HG02623 (cell line): Measurements from ENCODE around the gene TSPAN5.

Source experiments
- ATAC-seq: cut with Tn5 transposase; IDR thresholded peaks from one replicate; pipeline ENCODE4 v1.9.1; 2021; ENCODE audit warnings: moderate library complexity; ENCODE audit not compliant: unreplicated experiment

The TSPAN5 gene

DNA sequence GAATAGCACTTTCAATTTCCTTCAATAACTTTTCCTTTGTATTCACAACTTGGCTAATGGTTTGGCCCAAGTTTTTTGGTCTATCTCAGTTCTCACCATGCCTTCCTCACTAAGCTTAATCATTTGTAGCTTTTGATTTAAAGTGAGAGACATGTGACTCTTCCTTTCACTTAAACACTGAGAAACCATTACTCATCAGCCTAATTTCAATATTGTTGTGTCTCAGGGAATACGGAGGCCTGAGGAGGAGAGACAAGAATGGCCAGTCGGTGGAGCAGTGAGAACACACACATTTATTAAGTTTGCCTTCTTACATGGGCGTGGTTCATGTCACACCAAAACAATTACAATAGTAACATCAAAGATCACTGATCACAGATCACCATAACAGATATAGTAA lies 56.7 kb downstream of the TSPAN5 start:
- no peak for ATAC-seq

DNA sequence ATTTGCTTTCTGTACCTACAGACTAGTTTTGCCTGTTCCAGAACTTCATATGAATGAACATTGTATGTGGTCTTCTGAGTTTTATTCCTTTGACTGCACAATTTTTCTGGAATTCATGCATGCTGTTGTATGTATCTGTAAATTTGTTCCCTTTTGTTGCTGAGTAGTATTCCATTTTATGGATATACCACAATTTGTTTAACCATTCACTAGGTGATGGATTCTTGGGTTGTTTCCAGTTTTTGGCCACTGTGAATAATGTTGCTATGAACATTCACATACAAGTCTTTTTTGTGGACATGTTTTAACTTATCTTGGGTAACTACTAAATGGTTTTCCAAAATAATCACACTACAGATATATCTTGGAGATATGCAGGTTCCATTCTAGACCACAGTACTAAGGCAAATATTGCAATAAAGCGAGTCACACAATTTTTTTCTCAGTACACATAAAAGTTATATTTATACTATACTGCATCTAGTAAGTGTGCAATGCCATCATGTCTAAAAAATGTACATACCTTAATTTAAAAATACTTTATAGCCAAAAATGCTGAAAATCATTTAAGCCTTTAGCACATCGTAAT lies 58.7 kb downstream of the TSPAN5 start:
- no peak for ATAC-seq

DNA sequence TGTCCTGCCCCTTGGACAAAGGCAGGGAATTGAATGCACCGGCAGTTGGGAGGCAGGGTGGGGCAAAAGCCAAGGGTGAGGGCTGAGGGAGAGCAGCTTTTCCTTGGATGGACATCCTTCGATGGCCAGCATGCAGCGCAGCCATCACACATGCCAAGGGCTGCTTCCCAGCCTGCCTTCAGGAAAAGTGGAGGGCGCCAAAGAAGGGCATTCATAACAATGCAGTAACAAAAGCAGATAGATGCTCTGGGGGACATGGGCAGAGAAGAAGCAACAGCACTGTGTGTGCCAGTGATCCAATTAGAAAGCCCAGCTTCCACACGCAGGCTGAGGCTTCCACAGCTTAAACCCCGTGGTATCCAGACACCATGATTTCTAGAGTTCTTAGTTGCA lies 71.5 kb downstream of the TSPAN5 start:
- no peak for ATAC-seq

DNA sequence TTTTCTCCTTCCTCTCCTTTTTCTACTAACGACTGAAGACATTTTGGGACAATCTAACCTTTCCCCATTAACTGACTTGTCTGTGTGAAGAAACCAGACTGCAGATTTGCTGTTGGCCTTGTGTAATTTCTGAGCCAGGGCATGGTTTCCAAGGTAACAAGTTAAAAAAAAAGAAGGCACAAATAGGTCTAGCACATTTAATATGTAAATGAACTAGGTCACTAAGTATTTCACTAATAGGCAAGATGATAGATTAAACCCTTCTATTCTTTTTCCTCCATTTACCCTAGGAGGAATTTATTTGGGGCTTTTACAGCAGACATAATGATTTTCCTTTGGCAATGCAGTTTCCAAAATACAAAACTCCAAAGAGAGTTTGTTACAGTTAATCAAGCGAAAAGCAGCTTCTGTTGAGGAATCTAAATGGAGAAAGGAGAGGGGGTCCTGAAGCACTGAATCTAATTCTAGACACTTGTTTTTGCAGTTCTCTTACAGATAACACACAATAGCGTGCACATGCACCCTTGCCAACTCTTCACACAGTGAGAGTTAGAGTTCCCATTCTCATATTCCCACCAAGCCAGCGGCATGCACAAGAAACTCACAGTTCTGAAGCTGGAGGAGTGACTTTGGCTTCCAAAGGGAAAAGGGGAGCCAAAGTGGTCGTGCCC lies 72.0 kb downstream of the TSPAN5 start:
- no peak for ATAC-seq

DNA sequence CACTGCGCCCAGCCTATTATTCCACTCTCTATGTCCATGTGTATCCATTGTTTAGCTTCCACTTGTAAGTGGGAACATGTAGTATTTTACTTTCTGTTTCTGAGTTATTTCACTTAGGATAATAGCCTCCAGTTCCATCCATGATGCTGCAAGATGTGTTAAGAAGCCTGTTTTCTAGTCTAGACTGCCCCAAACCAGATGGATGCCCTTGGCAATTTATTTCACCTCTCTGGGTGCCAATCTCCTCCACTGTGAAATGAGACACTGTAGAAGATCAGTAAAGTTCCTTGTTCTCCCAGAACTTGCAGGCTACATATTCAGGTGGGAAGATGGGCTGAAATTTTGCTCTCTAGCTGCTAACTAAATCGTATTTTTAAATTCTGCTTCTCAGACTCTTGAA lies 72.8 kb downstream of the TSPAN5 start:
- no peak for ATAC-seq

DNA sequence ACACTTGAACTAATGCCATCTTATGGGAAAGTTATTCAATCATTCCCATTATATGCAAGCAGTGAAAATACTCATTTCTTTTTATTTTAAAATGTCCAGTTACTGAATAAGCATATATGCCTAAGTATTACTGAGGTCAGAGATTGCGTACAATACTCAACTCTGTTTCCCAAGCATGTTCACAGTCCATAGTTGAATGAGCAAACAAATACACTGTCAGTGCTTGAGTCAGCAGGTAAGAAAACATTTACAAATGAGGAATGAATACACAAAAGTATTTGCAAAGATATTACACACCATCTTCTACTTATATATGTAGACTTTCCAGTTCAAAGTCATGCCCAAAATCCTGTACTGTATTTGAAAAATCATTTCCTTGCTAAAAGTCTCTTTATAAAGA lies 74.1 kb downstream of the TSPAN5 start:
- no peak for ATAC-seq

DNA sequence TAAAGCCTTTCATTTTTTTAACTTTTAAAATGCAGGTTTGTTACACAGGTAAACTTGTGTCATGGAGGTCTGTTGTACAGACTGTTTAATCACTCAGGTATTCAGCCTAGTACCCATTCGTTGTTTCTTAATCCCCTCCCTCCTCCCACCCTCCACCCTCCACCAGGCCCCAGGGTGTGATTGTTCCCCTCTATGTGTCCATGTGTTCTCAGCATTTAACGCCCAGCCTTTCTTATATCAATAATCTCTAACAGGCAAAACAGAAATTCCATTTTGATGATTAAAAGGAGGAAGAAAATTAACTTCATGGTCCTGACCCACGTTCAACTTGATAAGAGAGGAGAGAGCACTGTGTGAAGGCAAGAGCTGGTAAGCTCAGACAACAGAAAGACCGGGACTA lies 75.1 kb downstream of the TSPAN5 start:
- ATAC-seq, result no peak

DNA sequence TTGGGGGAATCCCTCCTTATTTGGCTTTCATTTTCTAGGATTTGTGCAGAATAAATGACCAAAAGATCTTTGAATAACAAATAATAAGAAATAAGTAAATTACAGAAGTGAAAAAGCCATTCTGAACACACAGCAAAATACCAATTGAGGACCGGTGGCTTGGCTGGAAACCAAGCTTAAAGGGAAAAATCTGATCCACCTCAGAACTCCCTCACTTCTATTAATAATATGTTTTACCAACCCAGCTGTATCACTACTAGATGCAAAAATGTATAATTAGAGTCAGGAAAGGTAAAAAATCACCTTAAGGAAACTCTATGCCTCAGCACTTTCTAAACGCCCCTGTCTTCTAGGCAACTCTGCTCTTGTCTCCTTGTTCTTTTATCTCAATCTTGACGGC lies 77.3 kb downstream of the TSPAN5 start:
- no peak for ATAC-seq

DNA sequence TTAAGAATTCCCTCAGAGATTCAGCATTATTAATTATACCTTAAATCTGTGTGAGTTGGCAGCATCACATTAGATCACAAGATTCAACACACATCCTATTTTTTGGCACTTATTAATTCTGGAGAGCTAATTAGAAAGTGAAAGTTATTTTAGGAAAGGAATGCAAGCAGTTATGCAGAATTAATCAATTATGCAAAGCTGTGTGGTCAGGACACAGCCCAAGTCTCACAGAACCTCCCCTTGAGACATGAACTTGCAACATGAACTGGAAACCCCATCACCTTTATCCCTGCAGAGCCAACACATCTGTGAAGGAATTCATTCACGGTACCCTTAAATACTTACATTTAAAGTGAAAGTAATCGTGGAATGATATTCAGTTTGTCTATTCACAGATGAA lies 80.5 kb downstream of the TSPAN5 start:
- ATAC-seq, result no peak

DNA sequence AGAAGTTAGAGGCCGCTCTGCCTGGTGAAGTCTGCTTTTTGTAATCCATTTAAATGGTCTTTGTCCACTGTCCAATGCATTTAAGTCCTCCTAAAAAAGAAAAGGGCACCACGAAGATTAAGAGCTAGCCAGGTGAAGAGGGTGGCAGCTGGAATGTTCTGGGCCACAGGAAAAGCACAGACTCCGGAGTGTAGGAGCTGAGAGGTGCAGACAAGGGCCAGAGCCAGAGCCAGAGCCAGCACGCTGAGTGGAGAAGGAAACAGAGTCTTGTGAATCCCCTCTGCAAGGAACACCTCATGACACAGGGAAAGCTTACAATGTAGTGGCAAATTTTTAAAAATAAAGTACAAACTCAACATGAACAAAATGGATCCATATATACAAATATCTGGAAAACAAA lies 83.6 kb downstream of the TSPAN5 start:
- ATAC-seq, result no peak

DNA sequence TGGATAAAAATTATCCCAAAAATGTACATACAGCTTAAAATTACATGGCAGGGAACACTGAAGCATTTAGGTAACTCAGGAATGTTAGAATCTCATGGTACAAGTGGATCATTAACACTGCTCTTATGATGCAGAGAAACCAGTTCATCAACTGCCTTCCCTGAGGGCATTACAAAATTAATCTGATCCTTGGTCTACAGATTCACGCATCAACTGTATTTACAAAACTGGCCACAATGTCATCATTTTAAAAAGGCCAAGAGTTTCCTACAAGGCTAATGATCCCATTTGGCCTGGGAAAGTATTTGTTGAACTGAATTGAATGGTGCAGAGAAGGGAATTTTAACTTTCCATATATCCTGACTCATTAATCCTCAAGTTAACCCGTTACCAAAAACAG lies 84.6 kb downstream of the TSPAN5 start:
- ATAC-seq, result no peak

DNA sequence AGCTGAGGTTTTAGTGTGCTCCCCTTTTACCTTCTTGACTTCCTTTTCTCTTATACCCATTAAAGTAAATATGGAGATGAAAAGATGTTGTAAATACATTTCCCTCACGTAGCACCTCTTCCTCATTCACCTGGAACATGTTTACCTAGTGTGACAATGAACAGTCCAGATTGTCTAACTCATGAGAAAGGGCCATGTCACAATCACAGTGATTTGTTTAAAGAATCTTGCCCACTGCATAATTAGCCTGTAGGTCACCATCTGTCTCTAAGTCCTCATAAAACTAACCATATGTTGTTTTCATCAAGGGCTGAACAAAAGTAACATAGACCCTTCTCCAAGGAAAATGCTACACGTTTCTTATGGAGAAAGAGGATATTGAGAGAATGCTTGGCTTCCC lies 85.7 kb downstream of the TSPAN5 start:
- ATAC-seq, result no peak

DNA sequence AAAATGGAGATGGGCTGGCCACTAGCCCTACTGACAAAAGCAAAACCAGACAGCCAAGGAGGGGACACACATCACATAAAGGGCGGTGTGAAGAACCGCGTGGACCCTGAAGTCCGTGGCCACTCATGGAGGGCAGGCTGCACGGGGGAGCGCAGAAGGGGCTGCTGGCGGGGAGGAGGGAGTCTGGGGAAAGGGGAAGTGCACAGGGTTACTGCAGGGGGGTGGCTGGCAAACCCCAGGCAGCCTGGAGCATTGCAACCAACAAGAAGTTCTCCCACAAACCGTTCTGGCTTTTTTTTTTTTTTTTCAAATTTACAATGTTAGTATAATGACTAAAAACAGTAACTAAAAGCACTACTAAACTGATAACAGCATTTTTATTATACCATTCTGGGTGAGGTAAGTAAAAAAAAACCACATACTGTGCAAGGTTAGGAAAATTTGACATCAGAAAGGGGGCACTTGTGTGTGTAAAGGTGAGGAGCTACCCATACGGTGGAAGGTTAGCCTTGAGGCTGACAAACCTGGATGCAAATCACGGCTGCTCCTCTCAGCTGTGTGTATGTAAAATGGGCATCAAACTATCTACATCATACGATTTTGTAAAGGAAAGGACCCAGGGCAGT lies 87.1 kb downstream of the TSPAN5 start:
- no peak for ATAC-seq

DNA sequence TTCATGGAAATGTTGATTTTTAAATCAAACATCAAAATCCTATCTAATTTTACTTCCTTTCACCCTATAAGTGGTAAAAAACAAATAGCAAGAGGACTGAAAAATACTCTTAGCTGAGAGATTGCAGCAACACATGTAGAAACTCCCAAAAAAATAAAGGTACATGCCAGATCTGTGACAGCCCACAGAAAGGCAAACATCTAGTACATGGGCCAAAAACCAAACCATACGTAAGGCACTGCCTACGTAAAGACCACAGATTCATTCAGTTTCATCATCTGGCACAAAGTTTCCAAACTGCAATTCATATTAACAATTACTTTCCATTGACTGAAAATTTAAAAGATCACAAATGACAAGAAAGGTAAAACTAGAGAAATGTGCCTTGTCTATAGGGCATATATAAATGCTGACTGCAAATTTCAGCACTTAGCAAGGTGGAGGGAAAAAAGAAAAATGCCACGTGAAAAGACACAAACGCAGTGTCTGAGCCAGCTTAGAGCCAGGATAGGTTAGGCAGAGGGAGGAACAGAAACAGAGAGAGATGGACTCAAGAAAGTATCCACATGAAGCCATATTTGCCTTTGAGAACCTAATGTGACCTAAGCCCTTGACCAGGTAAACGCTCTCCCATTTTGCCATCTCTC lies 88.1 kb downstream of the TSPAN5 start:
- no peak for ATAC-seq

DNA sequence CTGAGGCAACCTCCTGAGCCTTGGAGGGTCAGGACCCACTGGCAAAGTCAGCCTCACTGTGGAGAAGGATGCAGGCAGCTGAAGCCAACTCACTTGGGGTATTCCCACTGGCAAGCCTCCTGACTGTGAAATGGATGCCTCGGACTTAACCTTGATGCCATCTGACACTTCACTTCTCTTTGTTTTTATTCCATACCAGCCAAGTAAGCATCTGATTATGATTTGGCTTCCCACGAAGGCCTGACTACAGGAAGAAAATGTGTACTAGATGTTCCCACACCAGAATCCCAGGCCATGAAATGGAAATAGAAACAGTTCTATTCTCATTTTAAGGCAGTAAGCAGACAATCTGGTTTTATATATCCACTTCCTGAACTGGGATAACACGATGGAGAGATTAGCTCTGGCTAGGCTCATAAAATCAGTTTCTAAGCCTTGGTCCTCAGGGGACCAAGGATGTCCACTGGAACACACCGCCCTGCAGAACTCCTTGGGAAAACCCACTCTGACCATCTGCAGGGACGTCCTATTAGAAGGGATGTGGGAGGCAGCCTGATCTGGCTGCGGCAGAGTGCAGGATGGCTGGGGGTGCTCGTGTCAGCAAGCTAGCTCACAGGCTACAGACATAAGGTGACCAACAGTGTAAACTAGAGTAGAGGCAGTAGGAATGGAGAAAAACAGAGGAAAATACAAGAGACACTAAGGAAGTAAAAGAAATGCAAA lies 89.3 kb downstream of the TSPAN5 start:
- no peak for ATAC-seq

DNA sequence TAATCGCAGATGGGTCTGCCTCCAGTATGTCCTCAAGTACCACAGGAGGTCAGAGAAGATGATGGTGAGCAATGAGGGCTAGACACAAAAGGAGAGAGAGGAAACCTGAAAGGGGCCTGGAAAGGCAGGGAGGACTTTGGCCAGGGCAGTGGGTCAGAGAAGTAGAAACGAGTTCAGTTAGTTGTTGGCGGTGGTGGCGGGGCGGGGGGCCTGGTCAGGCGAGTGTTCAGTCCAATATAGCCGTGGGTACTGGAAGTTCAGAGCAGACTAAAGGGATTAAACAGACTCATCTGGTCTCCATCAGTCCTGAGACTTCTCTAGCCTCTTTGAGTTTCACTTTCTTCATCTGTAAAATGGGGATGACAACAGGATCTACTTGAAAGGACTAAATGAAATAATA lies 90.8 kb downstream of the TSPAN5 start:
- ATAC-seq, result no peak

DNA sequence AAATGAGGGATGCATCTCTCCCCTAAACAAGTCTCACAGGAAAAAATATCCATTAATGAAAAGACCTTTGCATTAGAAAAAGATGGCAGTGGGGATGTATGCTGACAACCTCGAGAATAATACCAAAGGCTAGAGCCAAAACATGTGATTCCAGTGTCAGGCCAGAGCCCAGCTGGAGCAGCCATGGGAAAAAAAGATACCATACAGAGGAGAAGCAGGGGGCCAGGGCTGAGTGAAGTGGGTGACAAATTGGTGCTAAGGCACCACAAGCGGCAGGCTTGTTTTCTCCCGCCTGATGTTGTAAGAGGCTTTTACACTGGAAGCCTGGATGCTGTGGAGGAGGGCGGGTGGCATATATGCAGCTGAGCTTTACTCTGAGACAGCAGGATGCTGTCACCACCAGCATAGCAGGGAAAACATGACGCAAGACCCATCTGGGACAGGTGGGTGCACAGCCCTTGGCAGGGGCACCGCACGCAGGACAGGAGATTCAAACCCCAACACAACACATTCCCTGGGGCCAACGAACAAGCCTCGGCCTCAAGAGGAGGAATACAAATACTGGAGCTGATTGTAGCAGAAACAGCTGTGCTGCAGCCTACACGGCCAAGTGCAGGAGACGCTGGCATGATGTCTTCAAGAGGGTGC lies 91.9 kb downstream of the TSPAN5 start:
- ATAC-seq, result no peak

DNA sequence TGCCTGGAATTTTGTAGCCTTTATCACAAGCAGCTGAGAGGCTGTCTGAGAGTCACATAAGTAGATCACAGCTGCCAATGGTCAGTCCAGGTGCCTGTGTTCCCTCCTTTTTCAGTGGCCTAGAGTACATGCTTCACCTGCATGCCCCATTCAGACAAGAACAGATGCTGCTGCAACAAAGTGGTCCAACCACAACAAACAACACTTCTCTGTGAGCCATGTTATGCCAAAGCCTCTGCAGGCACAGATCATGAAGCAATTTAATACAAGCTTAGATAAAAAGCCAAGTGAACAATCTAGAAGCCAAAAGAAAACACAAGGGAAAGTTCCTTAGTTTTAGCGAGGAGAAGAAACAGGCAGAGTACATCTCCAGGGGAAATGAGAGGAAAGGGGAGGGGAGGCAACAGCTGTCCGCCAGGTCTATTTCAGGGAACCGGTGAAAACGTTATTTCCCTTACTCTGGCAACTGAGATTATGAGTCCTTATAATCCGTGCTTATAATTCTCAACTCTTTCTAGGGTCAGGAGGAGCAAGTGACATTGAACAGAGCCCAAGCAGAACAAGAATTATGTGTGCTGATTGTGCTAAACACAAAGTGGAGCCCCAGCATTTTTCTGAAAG lies 92.6 kb downstream of the TSPAN5 start:
- ATAC-seq, result no peak

DNA sequence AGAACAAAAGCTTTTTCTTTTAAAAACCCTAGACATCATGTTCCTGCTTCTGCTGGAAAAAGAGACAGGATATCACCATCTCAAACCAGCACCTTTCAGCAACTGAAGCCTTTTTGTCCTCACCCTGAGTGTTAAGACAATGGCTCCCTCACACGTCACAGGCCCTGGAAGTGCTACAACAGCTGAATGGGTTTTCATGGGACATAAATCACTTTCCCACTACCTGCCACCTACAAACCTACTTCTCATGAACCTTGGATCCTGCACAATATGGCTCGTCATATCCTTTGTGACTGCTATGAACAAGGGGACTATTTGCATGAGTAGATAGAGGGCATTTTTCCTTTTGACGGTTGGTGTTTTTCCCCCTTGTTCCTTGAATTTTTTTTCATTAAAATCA lies 93.6 kb downstream of the TSPAN5 start:
- no peak for ATAC-seq

DNA sequence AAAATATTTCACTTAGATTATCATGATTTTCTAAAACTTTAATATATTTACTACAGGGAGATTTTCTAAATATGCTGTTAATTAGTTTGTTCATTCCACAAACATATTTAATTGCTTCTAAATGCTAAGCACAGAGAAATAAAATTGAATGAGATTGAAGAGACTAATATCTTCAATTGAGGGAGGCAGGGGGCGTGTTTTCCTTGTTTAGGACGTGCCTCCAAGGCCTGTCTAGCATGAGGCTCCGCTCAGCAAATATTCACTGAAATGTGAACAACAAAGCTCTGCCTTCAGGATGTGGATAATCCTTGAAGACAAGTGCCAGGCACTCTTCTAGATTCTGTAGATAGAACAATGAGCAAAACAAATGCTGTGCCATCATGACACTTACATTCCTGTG lies 98.1 kb downstream of the TSPAN5 start:
- ATAC-seq, result no peak
